GM12892 (cell line): Measurements from ENCODE around the gene LSS.

Experiments
- POLR2A ChIP-seq: IDR thresholded peaks from 2 replicates; pipeline ENCODE4 v1.6.1; 2011; ENCODE audit warnings: low read depth, low read length, control low read depth
- POLR2AphosphoS5 ChIP-seq: IDR thresholded peaks from 2 replicates; pipeline ENCODE4 v1.6.1; 2011; ENCODE audit warnings: low read depth, low read length, control low read depth
- TAF1 ChIP-seq: IDR thresholded peaks from 2 replicates; pipeline ENCODE4 v1.6.1; 2011; ENCODE audit warnings: low read depth, mild to moderate bottlenecking, control low read depth, low read length, borderline replicate concordance

GRCh38 chr21:46218906-46219590, 9.5 kb downstream of the LSS start:
- TF ChIP-seq POLR2A (no peak), TAF1 (no peak), POLR2AphosphoS5 (no peak)
